MM.1S (cell line): ENCODE data around the gene BMP7.

Experiments used
- DNase-seq: peaks from one replicate; pipeline ENCODE4 v3.0.0-alpha.2; 2015
- H2AFZ ChIP-seq: fragments of 300-600 bp; sonication (generic); 2 replicates; pipeline ENCODE4 v1.6.0; 2016; ENCODE audit warnings: antibody characterized with exemption, low read length
- H3F3A ChIP-seq: fragments of 300-600 bp; sonication (generic); 2 replicates; pipeline ENCODE4 v1.6.1; 2016; ENCODE audit warnings: mild to moderate bottlenecking, antibody characterized with exemption, low read length, moderate library complexity, mixed read lengths; ENCODE audit not compliant: insufficient read depth
- H3K27ac ChIP-seq: fragments of 300-600 bp; sonication (generic); 2 replicates; pipeline ENCODE4 v1.5.1; 2016; ENCODE audit warnings: mild to moderate bottlenecking, low read length
- H3K27me3 ChIP-seq: fragments of 300-600 bp; sonication (generic); replicated peaks from 2 replicates; pipeline ENCODE4 v1.6.0; 2016; ENCODE audit warnings: low read length; ENCODE audit not compliant: insufficient read depth
- H3K36me3 ChIP-seq: fragments of 300-600 bp; sonication (generic); replicated peaks from 2 replicates; pipeline ENCODE4 v1.6.1; 2016; ENCODE audit warnings: mild to moderate bottlenecking, low read length, mixed read lengths; ENCODE audit not compliant: insufficient read depth
- H3K4me1 ChIP-seq: fragments of 300-600 bp; sonication (generic); 2 replicates; pipeline ENCODE4 v1.6.1; 2016; ENCODE audit warnings: low read length, mixed read lengths
- H3K4me2 ChIP-seq: fragments of 300-600 bp; sonication (generic); 2 replicates; pipeline ENCODE4 v1.6.0; 2016; ENCODE audit warnings: low read depth, low read length
- H3K4me3 ChIP-seq: fragments of 300-600 bp; sonication (generic); 2 replicates; pipeline ENCODE4 v1.5.1; 2016; ENCODE audit warnings: low read length, mixed read lengths
- H3K79me2 ChIP-seq: fragments of 300-600 bp; sonication (generic); 2 replicates; pipeline ENCODE4 v1.6.1; 2016; ENCODE audit warnings: mixed run types, low read length, mixed read lengths
- H3K9ac ChIP-seq: fragments of 300-600 bp; sonication (generic); 2 replicates; pipeline ENCODE4 v1.6.1; 2016; ENCODE audit warnings: low read length, mixed read lengths
- H3K9me2 ChIP-seq: fragments of 300-600 bp; sonication (generic); replicated peaks from 2 replicates; pipeline ENCODE4 v1.6.1; 2016; ENCODE audit warnings: mild to moderate bottlenecking, low read length, mixed read lengths; ENCODE audit not compliant: insufficient read depth
- H3K9me3 ChIP-seq: fragments of 300-600 bp; sonication (generic); replicated peaks from 2 replicates; pipeline ENCODE4 v1.6.1; 2016; ENCODE audit warnings: mild to moderate bottlenecking, low read length, mixed read lengths; ENCODE audit not compliant: insufficient read depth
- H4K20me1 ChIP-seq: fragments of 300-600 bp; sonication (generic); 2 replicates; pipeline ENCODE4 v1.6.1; 2016; ENCODE audit warnings: mild to moderate bottlenecking, low read length, moderate library complexity, mixed read lengths; ENCODE audit not compliant: insufficient read depth
- EZH2 ChIP-seq: fragments of 300-600 bp; sonication (generic); optimal IDR thresholded peaks from 2 replicates; pipeline ENCODE3; 2017; ENCODE audit warnings: low read depth, mild to moderate bottlenecking, antibody characterized with exemption, low read length, mixed read lengths
- EZH2phosphoT487 ChIP-seq: fragments of 300-600 bp; sonication (generic); IDR thresholded peaks from 2 replicates; pipeline ENCODE4 v1.6.1; 2018; ENCODE audit warnings: antibody characterized with exemption, low read length
- TF ChIP-seq, protein P1 (sequence below): fragments of 300-600 bp; sonication (generic); IDR thresholded peaks from 2 replicates; pipeline ENCODE4 v1.5.1; 2016; ENCODE audit warnings: antibody characterized with exemption, low read length, mixed read lengths

Gene BMP7

DNA sequence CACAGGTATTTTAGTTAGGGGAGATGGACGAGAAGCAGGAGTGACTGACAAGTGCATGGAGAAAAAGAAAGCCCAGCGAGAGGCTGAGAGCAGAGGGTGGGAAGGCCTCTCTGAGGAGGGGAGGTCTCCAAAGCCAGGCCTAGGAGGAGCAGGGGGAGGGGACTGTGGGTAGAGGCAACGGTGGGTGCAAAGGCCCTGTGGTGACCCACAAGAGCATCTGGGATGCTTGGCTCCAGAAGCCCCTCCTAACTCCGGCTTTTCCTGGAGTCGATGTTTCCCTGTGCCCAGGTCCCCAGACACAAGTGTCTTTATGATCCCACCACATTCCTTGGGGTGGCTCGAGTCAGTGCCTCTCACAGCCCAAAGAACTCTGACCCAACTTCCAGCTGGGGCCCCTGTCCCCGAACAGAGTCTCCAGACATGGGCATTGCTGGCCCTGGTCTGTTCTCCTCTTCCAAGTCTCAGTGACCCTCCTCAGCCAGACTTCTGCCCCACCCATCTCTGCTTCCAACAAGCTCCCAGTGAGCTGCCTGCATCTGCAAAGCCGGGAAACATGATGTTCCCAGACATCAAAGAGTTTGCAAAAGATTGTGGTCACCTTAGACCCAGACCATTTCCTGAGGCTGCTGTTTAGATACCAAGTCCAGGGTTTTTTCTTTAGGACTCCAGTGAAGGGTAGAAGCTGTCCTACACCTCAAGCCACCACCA is 11.1 kb upstream of the BMP7 start:
- Histone ChIP-seq H3K4me2 (no peak overlapping the region), H3K9ac (no peak overlapping the region)
- TF ChIP-seq EZH2 (no peak), EZH2phosphoT487 (no peak)
- TF ChIP-seq, protein P1, sequence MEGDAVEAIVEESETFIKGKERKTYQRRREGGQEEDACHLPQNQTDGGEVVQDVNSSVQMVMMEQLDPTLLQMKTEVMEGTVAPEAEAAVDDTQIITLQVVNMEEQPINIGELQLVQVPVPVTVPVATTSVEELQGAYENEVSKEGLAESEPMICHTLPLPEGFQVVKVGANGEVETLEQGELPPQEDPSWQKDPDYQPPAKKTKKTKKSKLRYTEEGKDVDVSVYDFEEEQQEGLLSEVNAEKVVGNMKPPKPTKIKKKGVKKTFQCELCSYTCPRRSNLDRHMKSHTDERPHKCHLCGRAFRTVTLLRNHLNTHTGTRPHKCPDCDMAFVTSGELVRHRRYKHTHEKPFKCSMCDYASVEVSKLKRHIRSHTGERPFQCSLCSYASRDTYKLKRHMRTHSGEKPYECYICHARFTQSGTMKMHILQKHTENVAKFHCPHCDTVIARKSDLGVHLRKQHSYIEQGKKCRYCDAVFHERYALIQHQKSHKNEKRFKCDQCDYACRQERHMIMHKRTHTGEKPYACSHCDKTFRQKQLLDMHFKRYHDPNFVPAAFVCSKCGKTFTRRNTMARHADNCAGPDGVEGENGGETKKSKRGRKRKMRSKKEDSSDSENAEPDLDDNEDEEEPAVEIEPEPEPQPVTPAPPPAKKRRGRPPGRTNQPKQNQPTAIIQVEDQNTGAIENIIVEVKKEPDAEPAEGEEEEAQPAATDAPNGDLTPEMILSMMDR, result no peak

DNA sequence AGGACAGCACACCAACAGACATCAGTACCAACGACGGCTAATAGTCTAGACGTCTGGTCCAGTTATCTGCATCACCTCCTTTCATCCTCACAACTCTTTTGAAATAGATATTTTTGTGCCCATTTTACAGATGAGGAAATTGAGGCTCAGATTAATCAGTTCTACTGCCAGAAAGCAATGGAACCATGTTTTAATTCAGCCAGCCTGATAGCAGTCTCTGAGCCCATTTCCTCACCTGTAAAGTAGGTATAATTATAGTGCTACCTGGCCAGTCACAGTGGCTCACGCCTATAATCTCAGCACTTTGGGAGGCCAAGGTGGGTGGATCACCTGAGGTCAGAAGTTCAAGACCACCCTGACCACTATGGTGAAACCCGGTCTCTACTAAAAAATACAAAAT is 9.8 kb upstream of the BMP7 start:
- H2AFZ ChIP-seq, result no peak overlapping the region
- no peaks in the 10 kb centered on the region for H3K79me2 ChIP-seq
- DNase-seq, result no peak
- no peaks in the 10 kb centered on the region for H3F3A ChIP-seq
- no peaks in the 10 kb centered on the region for H3K9me2 ChIP-seq
- H3K9me3 ChIP-seq, result no peaks in the 10 kb centered on the region
- H3K27ac ChIP-seq, result no peak overlapping the region
- H3K27me3 ChIP-seq, result 0 out of 2 replicates have a peak, but pooled peaks cover 10% of the 10 kb centered on the region
- no peak for TF ChIP-seq EZH2phosphoT487
- TF ChIP-seq, protein P1, result no peak
- TF ChIP-seq EZH2, result no peak
- no peaks in the 10 kb centered on the region for H4K20me1 ChIP-seq
- no peaks in the 10 kb centered on the region for H3K4me1 ChIP-seq
- H3K4me2 ChIP-seq, result no peak overlapping the region
- H3K36me3 ChIP-seq, result no peaks in the 10 kb centered on the region
- H3K4me3 ChIP-seq, result no peak overlapping the region
- H3K9ac ChIP-seq, result no peak overlapping the region

More for the DNA sequence above, 11.1 kb upstream of the BMP7 start:
- Histone ChIP-seq H3K9me3 (no peaks in the 10 kb centered on the region), H3K27me3 (0 out of 2 replicates have a peak, but pooled peaks cover 10% of the 10 kb centered on the region), H4K20me1 (no peaks in the 10 kb centered on the region), H3K27ac (no peak overlapping the region), H3K79me2 (no peaks in the 10 kb centered on the region), H3F3A (no peaks in the 10 kb centered on the region), H3K4me1 (peaks cover 7% of the 10 kb centered on the region), H3K4me3 (no peak overlapping the region), H2AFZ (no peak overlapping the region), H3K9me2 (no peaks in the 10 kb centered on the region), H3K36me3 (no peaks in the 10 kb centered on the region)
- no peak for DNase-seq

DNA sequence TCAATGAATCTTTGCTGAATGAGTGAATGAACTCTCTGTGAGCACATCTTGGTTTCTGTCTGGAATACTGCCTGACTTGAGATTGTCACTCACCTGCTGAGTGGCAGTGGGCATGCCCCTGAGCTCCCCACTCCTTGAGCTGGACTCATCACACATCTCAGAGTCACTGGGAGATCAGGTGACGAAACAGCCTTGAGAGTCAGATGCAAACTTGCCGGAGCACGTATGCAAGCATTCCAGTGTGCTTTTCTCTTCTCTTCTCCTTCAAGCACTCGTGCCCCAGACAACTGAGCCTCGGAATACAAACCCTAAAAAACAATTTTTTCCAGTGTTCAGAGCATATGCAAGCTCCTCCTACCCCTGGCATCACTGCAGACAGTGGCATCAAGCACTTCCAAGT is 9.4 kb upstream of the BMP7 start:
- Histone ChIP-seq H4K20me1 (no peaks in the 10 kb centered on the region), H3K9ac (no peak overlapping the region), H3K27me3 (0 out of 2 replicates have a peak, but pooled peaks cover 10% of the 10 kb centered on the region), H3F3A (no peaks in the 10 kb centered on the region), H3K27ac (no peak overlapping the region), H3K4me2 (no peak overlapping the region), H3K36me3 (no peaks in the 10 kb centered on the region), H3K9me2 (no peaks in the 10 kb centered on the region), H2AFZ (no peak overlapping the region), H3K9me3 (no peaks in the 10 kb centered on the region), H3K4me1 (no peaks in the 10 kb centered on the region), H3K4me3 (no peak overlapping the region), H3K79me2 (no peaks in the 10 kb centered on the region)
- DNase-seq, result no peak
- no peak for TF ChIP-seq EZH2phosphoT487
- TF ChIP-seq, protein P1, result no peak
- TF ChIP-seq EZH2, result no peak
